ENCODE data around the gene NINJ2.

- TF ChIP-seq ZBTB7A (IDR thresholded peaks at IDR 0.05; ENCODE audit: low read depth) (no peak), REST (IDR thresholded peaks at IDR 0.05; ENCODE audit: low read depth) (no peak), EP300 (IDR thresholded peaks at IDR 0.05; ENCODE audit: borderline replicate concordance) (no peak), CEBPB (IDR thresholded peaks at IDR 0.05) (no peak), TAF1 (IDR thresholded peaks at IDR 0.05; ENCODE audit: low read depth) (no peak), RAD21 (IDR thresholded peaks at IDR 0.05; ENCODE audit: low read depth) (no peak), TCF12 (IDR thresholded peaks at IDR 0.05; ENCODE audit: low read depth) (no peak)
- TF ChIP-seq, protein P1, sequence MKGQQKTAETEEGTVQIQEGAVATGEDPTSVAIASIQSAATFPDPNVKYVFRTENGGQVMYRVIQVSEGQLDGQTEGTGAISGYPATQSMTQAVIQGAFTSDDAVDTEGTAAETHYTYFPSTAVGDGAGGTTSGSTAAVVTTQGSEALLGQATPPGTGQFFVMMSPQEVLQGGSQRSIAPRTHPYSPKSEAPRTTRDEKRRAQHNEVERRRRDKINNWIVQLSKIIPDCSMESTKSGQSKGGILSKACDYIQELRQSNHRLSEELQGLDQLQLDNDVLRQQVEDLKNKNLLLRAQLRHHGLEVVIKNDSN (IDR thresholded peaks at IDR 0.05) = no peak
Observed at GRCh38 chr12:599756-600155, 63.5 kb downstream of the NINJ2 start.

Measured in Ishikawa (cell line).